ENCODE results near the gene SDCCAG8.
"Not testable (repeated sequence)": the region's sequence is repeated elsewhere in the genome, so short reads cannot be mapped to it uniquely, and the experiment has no call there.

Gene SDCCAG8

GRCh38 chr1:243323491-243323890 lies 67.7 kb downstream of the SDCCAG8 start:
- H3K36me3 Mint-ChIP-seq, result peaks cover 2% of the 10 kb centered on the region
- no peaks in the 10 kb centered on the region for H3K4me1 Mint-ChIP-seq
- H3K4me3 Mint-ChIP-seq, result no peak overlapping the region

GRCh38 chr1:243325305-243325890 lies 69.6 kb downstream of the SDCCAG8 start:
- Mint-ChIP-seq H3K4me1 (no peaks in the 10 kb centered on the region), H3K36me3 (peaks cover 1% of the 10 kb centered on the region), H3K4me3 (no peak overlapping the region), H3K9me3 (no peaks in the 10 kb centered on the region), H3K27me3 (no peaks in the 10 kb centered on the region), H3K27ac (no peak overlapping the region)

More at GRCh38 chr1:243323491-243323890, 67.7 kb downstream of the SDCCAG8 start:
- H3K27me3 Mint-ChIP-seq, result no peaks in the 10 kb centered on the region
- peak overlapping the region; percentile 26 for H3K27ac Mint-ChIP-seq
- H3K9me3 Mint-ChIP-seq, result no peaks in the 10 kb centered on the region

GRCh38 chr1:243332440-243332839 lies 76.6 kb downstream of the SDCCAG8 start:
- peaks cover 33% of the 10 kb centered on the region for H3K36me3 Mint-ChIP-seq
- H3K4me3 Mint-ChIP-seq, result no peak overlapping the region
- H3K9me3 Mint-ChIP-seq, result no peaks in the 10 kb centered on the region
- H3K27me3 Mint-ChIP-seq, result no peaks in the 10 kb centered on the region
- no peak overlapping the region for H3K27ac Mint-ChIP-seq
- H3K4me1 Mint-ChIP-seq, result peaks cover 4% of the 10 kb centered on the region

- no peaks in the 10 kb centered on the region for H3K9me3 Mint-ChIP-seq
- H3K27ac Mint-ChIP-seq, result no peak overlapping the region
- peaks cover 33% of the 10 kb centered on the region for H3K36me3 Mint-ChIP-seq
- H3K27me3 Mint-ChIP-seq, result no peaks in the 10 kb centered on the region
- H3K4me3 Mint-ChIP-seq, result no peak overlapping the region
- H3K4me1 Mint-ChIP-seq, result peaks cover 4% of the 10 kb centered on the region
Observed at GRCh38 chr1:243335292-243335691, 79.5 kb downstream of the SDCCAG8 start.

GRCh38 chr1:243336163-243336562 lies 80.3 kb downstream of the SDCCAG8 start:
- H3K36me3 Mint-ChIP-seq, result peaks cover 31% of the 10 kb centered on the region
- no peaks in the 10 kb centered on the region for H3K9me3 Mint-ChIP-seq
- no peaks in the 10 kb centered on the region for H3K27me3 Mint-ChIP-seq
- H3K4me3 Mint-ChIP-seq, result no peak overlapping the region
- H3K4me1 Mint-ChIP-seq, result peaks cover 4% of the 10 kb centered on the region
- H3K27ac Mint-ChIP-seq, result peak overlapping the region; percentile 64

GRCh38 chr1:243338848-243339247 lies 83.0 kb downstream of the SDCCAG8 start:
- H3K27ac Mint-ChIP-seq, H3K9me3 Mint-ChIP-seq, H3K4me1 Mint-ChIP-seq, H3K4me3 Mint-ChIP-seq, H3K27me3 Mint-ChIP-seq: not testable (repeated sequence)
- H3K36me3 Mint-ChIP-seq, result peaks cover 17% of the 10 kb centered on the region

- H3K36me3 Mint-ChIP-seq, result peaks cover 5% of the 10 kb centered on the region
- H3K27ac Mint-ChIP-seq, result no peak overlapping the region
- peaks cover 8% of the 10 kb centered on the region for H3K4me1 Mint-ChIP-seq
- no peak overlapping the region for H3K4me3 Mint-ChIP-seq
- H3K27me3 Mint-ChIP-seq, result no peaks in the 10 kb centered on the region
- H3K9me3 Mint-ChIP-seq, result no peaks in the 10 kb centered on the region
Observed at GRCh38 chr1:243341074-243341473, 85.2 kb downstream of the SDCCAG8 start.

GRCh38 chr1:243343970-243344937 lies 88.4 kb downstream of the SDCCAG8 start:
- peaks cover 7% of the 10 kb centered on the region for H3K36me3 Mint-ChIP-seq
- no peaks in the 10 kb centered on the region for H3K9me3 Mint-ChIP-seq
- no peak overlapping the region for H3K27ac Mint-ChIP-seq
- peaks cover 4% of the 10 kb centered on the region for H3K4me1 Mint-ChIP-seq
- no peaks in the 10 kb centered on the region for H3K27me3 Mint-ChIP-seq
- no peak overlapping the region for H3K4me3 Mint-ChIP-seq

GRCh38 chr1:243345205-243345604 lies 89.4 kb downstream of the SDCCAG8 start:
- Mint-ChIP-seq H3K36me3 (peaks cover 7% of the 10 kb centered on the region), H3K27ac (no peak overlapping the region), H3K4me3 (no peak overlapping the region), H3K9me3 (no peaks in the 10 kb centered on the region), H3K27me3 (no peaks in the 10 kb centered on the region), H3K4me1 (peaks cover 4% of the 10 kb centered on the region)

GRCh38 chr1:243346016-243346415 lies 90.2 kb downstream of the SDCCAG8 start:
- no peak overlapping the region for H3K4me3 Mint-ChIP-seq
- no peak overlapping the region for H3K27ac Mint-ChIP-seq
- peaks cover 9% of the 10 kb centered on the region for H3K36me3 Mint-ChIP-seq
- H3K9me3 Mint-ChIP-seq, result no peaks in the 10 kb centered on the region
- H3K4me1 Mint-ChIP-seq, result peaks cover 4% of the 10 kb centered on the region
- H3K27me3 Mint-ChIP-seq, result no peaks in the 10 kb centered on the region

GRCh38 chr1:243346468-243346867 lies 90.6 kb downstream of the SDCCAG8 start:
- Mint-ChIP-seq H3K27me3 (no peaks in the 10 kb centered on the region), H3K4me3 (no peak overlapping the region), H3K27ac (no peak overlapping the region), H3K4me1 (peaks cover 4% of the 10 kb centered on the region), H3K36me3 (peaks cover 12% of the 10 kb centered on the region), H3K9me3 (no peaks in the 10 kb centered on the region)

- Mint-ChIP-seq H3K27me3 (no peaks in the 10 kb centered on the region), H3K9me3 (no peaks in the 10 kb centered on the region), H3K36me3 (peaks cover 16% of the 10 kb centered on the region), H3K4me3 (no peak overlapping the region), H3K4me1 (peaks cover 8% of the 10 kb centered on the region), H3K27ac (no peak overlapping the region)
Observed at GRCh38 chr1:243348331-243348730, 92.5 kb downstream of the SDCCAG8 start.

GRCh38 chr1:243349128-243349527 lies 93.3 kb downstream of the SDCCAG8 start:
- H3K36me3 Mint-ChIP-seq, result peaks cover 14% of the 10 kb centered on the region
- peaks cover 13% of the 10 kb centered on the region for H3K4me1 Mint-ChIP-seq
- H3K27me3 Mint-ChIP-seq, result no peaks in the 10 kb centered on the region
- no peaks in the 10 kb centered on the region for H3K9me3 Mint-ChIP-seq
- H3K4me3 Mint-ChIP-seq, result no peak overlapping the region
- no peak overlapping the region for H3K27ac Mint-ChIP-seq

GRCh38 chr1:243351337-243351736 lies 95.5 kb downstream of the SDCCAG8 start:
- Mint-ChIP-seq H3K36me3 (peaks cover 13% of the 10 kb centered on the region), H3K9me3 (no peaks in the 10 kb centered on the region), H3K4me1 (peaks cover 25% of the 10 kb centered on the region), H3K27ac (no peak overlapping the region), H3K4me3 (no peak overlapping the region), H3K27me3 (no peaks in the 10 kb centered on the region)

GRCh38 chr1:243354511-243355153 lies 98.8 kb downstream of the SDCCAG8 start:
- Mint-ChIP-seq H3K4me1 (peaks cover 25% of the 10 kb centered on the region), H3K4me3 (peak overlapping the region; percentile 73), H3K27me3 (no peaks in the 10 kb centered on the region), H3K27ac (no peak overlapping the region), H3K9me3 (no peaks in the 10 kb centered on the region), H3K36me3 (peaks cover 14% of the 10 kb centered on the region)

- H3K9me3 Mint-ChIP-seq, result no peaks in the 10 kb centered on the region
- no peak overlapping the region for H3K27ac Mint-ChIP-seq
- H3K4me1 Mint-ChIP-seq, result no peaks in the 10 kb centered on the region
- no peaks in the 10 kb centered on the region for H3K27me3 Mint-ChIP-seq
- H3K4me3 Mint-ChIP-seq, result no peak overlapping the region
- H3K36me3 Mint-ChIP-seq, result peaks cover 15% of the 10 kb centered on the region
Observed at GRCh38 chr1:243363832-243364231, 108.0 kb downstream of the SDCCAG8 start.
